GM19438 (cell line): ENCODE results near the gene NCR3LG1.
"Not testable (repeated sequence)": the region's sequence is repeated elsewhere in the genome, so short reads cannot be mapped to it uniquely, and the experiment has no call there.

Source experiments
- ATAC-seq: cut with Tn5 transposase; IDR thresholded peaks from one replicate; pipeline ENCODE4 v1.9.1; 2021; ENCODE audit warnings: low read depth; ENCODE audit not compliant: unreplicated experiment

Gene NCR3LG1

GRCh38 chr11:17408026-17408425 is 56.4 kb downstream of the NCR3LG1 start:
- ATAC-seq: no peak

DNA sequence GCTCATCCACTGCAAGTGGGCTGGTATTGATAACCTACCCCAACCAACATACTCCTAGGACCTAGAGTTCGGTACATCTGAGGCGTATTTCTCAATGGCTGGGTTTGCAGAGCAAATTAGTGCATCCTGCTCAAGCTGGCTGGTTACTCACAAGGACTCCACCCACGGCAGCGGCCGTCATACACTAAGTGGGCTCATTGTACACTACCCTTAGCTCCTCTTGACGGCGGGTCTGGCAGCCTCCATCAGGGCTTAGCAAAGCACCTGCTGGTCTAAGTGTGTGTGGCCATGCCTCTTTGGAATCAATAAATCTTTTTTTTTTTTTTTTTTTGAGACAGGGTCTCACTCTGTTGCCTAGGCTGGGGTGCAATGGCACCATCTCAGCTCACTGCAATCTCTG is 57.0 kb downstream of the NCR3LG1 start:
- ATAC-seq: no peak

DNA sequence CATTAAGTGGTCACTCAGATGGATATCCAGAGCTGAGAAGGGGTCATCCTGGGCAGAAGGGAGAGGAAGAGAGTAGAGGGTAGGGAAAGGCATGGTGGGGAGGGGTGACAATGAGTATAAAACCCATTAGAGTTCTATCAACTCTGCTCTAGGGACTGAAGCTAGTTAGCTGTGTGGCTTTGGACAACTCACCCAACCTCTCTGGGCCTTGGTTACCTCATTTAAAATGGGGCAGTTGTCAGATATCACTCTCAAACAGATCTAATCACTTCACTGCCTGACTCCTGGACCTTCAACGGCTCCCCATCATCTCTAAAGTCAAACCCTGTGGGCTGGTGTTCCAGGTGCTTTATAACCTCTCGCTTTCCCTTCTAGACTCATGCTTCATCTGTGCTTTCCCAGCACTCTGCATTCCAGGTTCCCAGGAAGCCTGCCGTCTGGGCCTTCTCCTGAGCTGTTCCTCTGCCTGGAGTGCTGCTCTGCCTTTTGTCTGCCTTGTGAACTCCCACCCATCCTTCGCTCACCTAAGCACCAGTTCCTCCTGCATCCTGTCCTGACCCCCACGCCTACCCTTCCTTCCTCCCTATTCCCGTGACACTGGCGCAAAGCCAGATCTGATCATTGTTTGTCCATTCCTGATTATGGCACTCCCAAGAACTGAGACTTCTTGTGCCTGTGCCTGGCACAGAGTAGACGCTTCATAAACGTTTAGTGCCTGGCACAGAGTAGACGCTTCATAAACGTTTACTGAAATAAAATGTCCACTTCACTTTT is 59.2 kb downstream of the NCR3LG1 start:
- ATAC-seq: no peak

GRCh38 chr11:17411418-17411817 is 59.8 kb downstream of the NCR3LG1 start:
- no peak for ATAC-seq

- ATAC-seq: no peak
These were observed 61.0 kb downstream of the NCR3LG1 start for GRCh38 chr11:17412488-17413180.

GRCh38 chr11:17413414-17414316 is 62.1 kb downstream of the NCR3LG1 start:
- no peak for ATAC-seq

DNA sequence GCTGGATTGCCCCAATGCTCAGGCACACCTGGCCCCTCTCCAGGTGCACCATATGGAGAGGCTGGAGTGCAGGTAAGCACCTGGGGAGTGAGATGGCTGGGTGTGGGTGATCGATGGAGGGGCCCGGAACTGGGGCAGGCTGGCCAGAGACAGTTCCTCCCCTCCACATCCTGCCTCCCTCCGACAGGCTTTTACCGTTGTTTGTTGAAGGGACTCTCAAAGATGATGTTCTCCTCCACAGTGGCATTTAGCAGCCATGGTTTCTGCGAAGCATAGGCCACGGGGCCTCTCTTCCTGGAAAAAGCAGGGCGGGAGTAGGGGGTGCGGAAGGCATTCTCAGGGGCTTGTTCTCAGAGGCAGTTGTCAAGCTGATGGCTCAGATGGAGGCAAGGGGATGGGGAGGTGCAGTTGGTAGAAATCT is 62.7 kb downstream of the NCR3LG1 start:
- no peak for ATAC-seq

- no peak for ATAC-seq
These were observed 63.4 kb downstream of the NCR3LG1 start for GRCh38 chr11:17414992-17415391.

DNA sequence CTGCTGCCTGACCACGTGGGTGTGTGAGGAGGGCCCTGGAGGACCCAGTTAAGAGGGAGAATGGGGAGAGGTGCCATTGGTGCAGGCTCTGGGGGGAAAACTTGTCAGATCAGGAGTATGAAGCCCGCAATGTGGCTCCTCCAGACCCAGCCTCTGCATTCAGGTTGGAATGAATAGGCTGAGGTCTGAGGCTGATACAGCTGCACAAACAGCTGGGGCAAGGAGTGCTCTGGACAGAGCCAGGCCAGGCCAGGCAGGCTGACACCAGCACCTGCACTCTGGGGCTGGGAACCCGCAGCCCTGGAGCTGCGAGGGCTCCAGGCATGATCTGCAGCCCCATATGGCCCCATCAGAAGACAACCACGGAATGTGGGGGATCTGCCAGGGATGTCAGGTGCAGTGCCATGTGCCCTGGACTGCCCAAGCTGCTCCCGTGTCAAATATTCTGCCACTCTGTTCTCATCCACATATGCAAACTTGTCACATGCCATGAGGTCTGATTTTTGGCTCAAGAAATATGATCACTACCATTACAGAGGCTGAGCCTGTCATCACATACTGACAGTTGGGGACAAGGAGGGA is 64.0 kb downstream of the NCR3LG1 start:
- no peak for ATAC-seq

GRCh38 chr11:17416492-17416891 is 64.9 kb downstream of the NCR3LG1 start:
- ATAC-seq: no peak

GRCh38 chr11:17418444-17419081 is 67.0 kb downstream of the NCR3LG1 start:
- ATAC-seq: no peak

DNA sequence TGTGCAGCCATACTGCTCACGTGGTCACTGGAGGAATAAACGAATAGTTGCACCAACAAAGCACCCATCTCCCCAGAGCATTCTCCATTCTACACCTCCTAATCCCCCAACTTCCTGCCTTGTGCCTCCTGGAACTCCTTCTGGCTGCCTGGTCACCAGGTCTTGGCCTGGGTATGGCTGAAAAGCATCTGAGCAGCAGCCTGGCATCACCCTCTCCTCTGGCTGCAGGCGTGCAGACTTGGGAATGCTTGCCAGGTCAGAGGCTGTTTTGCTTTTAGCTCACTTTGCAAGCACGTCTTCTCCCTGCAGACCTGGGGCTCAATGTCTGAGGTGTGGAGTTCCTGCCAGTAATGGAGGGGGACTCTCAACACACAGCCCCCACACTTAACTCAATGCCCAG is 70.2 kb downstream of the NCR3LG1 start:
- ATAC-seq: no peak

- no peak for ATAC-seq
These were observed 72.1 kb downstream of the NCR3LG1 start for GRCh38 chr11:17423533-17424310.

DNA sequence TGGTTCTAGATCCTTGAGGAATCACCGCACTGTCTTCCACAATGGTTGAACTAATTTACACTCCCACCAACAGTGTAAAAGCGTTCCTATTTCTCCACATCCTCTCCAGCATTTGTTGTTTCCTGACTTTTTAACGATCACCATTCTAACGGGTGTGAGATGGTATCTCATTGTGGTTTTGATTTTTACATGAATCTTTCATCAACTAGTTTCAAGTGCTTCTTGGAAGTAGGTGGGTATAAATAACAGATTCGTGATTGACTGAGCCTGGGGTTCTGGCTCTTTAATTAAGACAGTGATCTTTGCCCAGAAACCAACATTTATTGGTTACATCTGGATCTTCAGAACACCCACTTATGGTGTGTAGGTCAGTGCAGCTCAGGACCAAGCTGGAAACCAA is 74.6 kb downstream of the NCR3LG1 start:
- not testable (repeated sequence) for ATAC-seq
